Subcutaneous preadipocyte (primary cell): ENCODE results near the gene ARFIP1. TPM values are rescaled to one million over a fixed set of nuclear protein-coding genes. Genes with fewer than 3 reads are reported as not detected.

Experiments used
- total RNA-seq: library from RNA; depleted of rRNA; stranded (reverse); fragments of >200 nt; gene quantifications from 2 replicates; pipeline ENCODE4 v1.2.3, GENCODE V29; 2012

ARFIP1 gene, protein sequence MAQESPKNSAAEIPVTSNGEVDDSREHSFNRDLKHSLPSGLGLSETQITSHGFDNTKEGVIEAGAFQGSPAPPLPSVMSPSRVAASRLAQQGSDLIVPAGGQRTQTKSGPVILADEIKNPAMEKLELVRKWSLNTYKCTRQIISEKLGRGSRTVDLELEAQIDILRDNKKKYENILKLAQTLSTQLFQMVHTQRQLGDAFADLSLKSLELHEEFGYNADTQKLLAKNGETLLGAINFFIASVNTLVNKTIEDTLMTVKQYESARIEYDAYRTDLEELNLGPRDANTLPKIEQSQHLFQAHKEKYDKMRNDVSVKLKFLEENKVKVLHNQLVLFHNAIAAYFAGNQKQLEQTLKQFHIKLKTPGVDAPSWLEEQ
- total RNA-seq = 30.9 and 40.3 TPM in 2 replicates

DNA sequence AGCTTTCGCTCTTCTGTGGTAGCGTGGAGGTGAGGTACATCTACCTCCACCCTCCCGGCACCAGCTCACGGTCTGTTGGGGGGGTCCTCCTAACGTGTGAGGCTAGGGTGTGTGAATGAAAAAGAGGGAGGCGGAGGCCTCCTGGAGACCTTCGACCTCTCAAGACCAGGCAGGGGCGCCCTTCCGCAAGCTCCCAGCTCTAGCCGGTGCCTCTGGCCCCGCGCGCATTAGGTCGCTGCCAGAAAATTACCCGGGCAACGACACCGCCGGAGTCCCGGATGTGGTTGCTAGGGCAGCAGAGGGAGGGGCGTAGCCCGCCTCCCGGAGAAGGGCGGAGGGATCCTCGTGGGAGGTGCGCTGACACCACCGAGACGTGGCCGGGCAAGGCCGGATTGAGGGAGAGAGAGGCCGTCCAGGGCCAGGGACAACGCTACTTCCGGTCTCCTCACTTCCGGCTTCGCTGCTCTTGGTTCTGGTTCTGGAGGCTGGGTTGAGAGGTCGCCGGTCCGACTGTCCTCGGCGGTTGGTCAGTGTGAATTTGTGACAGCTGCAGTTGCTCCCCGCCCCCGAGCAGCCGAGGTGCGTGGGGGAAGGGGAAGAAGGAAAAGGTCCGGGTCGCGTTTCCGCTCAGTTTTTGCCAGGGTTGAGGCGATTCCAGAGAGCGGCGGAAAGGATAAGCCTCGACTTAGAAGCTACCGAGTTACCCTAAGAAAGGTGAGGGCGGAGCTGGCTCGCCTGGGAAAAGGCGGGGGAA is at the start of gene ARFIP1, which contains the start of gene TIGD4:
Gene ARFIP1 (plus strand): TSS at position 442 of the 754 bp plus-strand sequence. CDS start 49,680 bp downstream, outside the sequence.
Gene TIGD4 (minus strand): TSS at position 218 of the 754 bp plus-strand sequence. CDS start 8,726 bp downstream, outside the sequence.

DNA sequence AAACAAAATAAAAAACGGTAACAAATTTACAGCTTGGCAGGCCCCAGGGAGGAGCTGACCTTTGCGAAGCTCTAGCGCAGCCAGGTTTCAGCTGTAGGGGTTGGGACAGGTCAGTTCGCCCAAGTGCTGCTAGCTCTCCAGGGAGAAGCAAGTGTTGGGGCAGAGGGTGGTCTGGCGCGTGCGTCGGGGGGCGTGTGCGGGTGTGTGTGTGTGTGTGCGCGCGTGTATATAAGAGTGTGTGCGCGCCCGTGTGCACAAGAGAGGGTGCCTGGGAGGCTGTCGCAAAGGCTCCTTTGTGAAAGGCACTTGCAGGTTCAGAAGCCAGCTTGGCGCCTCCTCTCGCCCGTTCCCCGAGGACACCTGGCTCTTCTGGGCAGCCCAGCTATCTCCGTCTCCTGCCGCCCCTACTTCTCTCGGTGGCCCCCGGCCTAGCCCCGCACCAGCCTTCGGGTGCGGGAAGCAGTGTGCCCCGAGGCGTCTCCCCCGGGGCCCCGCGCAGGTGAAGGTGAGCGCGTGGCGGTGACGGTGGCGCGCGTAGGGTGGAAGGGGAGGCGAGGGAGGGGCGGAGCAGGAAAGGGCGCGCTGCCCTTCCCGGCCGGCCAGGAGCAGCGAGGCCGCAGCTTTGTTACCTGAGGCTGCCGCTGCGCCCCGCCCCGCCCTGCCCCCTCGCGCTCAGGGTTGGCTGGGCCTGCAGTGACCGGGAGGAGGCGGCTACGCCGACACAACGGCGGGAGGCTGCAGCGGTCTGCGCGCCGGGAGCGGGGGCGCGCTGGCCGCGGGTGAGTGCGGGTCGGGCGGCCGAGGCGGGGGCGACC is 156.1 kb downstream of the ARFIP1 start, which contains the start of gene FHDC1:
Gene FHDC1 (plus strand): TSS at position 693 of the 815 bp plus-strand sequence. CDS start 6,735 bp downstream, outside the sequence.

Other genes with a start within 250 kb of the ARFIP1 start
- gene FBXW7, start 243.9 kb upstream of the ARFIP1 start, total RNA-seq = 47.8 and 51.0 TPM in 2 replicates
- 2.6 and 11.1 TPM in 2 replicates for gene TMEM154, start 100.0 kb upstream of the ARFIP1 start, total RNA-seq
- gene TIGD4, start 224 bp upstream of the ARFIP1 start, total RNA-seq = under 0.01 and 0.20 TPM in 2 replicates
- gene FHDC1, start 156.4 kb downstream of the ARFIP1 start, total RNA-seq = under 0.01 and 0.20 TPM in 2 replicates